Thyroid gland (tissue), 4 donors: ENCODE results near the gene FAM168B.

Source experiments
- POLR2A ChIP-seq, 2 donors: fragments of 450-650 bp; IDR thresholded peaks; one replicate each; pipeline ENCODE4 v1.6.1; 2017; ENCODE audit warnings: antibody characterized with exemption in 2 of 2, mild to moderate bottlenecking in 2 of 2, moderate library complexity in 1 of 2
- TF ChIP-seq, protein P1 (sequence below), 6 experiments: fragments of 200-600 bp in 3 of 6; fragments of 450-650 bp in 3 of 6; sonication (generic) in 3 of 6; IDR thresholded peaks; one replicate each; pipeline ENCODE4 v1.5.1; 2016 to 2019; ENCODE audit warnings: antibody characterized with exemption in 6 of 6, mild to moderate bottlenecking in 2 of 6, inconsistent platforms in 1 of 6, moderate library complexity in 1 of 6

DNA sequence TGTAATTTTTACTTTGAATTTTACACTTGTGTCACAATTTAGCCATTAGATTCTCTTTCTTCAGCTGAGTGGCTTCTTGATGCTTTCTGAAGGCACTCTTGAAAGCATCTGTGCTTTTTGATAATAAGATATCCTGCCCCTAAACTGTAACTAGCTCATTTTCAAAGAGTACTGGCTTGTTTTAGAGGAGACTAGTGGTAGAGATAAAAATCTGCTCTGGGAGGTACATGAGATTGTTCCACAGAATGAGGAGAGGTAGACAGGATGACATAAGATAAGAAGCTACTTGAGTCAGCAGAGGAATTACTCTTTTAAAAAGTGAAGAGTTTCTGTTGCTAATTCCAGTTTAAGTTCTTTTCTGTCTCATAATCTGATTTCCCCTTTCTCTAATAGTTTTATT lies 22.5 kb upstream of the FAM168B start:
- TF ChIP-seq POLR2A (IDR thresholded peaks at IDR 0.05) = no peak
- TF ChIP-seq, protein P1, sequence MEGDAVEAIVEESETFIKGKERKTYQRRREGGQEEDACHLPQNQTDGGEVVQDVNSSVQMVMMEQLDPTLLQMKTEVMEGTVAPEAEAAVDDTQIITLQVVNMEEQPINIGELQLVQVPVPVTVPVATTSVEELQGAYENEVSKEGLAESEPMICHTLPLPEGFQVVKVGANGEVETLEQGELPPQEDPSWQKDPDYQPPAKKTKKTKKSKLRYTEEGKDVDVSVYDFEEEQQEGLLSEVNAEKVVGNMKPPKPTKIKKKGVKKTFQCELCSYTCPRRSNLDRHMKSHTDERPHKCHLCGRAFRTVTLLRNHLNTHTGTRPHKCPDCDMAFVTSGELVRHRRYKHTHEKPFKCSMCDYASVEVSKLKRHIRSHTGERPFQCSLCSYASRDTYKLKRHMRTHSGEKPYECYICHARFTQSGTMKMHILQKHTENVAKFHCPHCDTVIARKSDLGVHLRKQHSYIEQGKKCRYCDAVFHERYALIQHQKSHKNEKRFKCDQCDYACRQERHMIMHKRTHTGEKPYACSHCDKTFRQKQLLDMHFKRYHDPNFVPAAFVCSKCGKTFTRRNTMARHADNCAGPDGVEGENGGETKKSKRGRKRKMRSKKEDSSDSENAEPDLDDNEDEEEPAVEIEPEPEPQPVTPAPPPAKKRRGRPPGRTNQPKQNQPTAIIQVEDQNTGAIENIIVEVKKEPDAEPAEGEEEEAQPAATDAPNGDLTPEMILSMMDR (IDR thresholded peaks at IDR 0.05) = no peak
